DOHH2 (cell line): ENCODE results near the gene GP5.

ENCODE experiments used
- H3F3A ChIP-seq: fragments of 200-600 bp; sonication (generic), shearing (Covaris generic); 2 replicates; pipeline ENCODE4 v1.6.0; 2016; ENCODE audit warnings: antibody characterized with exemption, mild to moderate bottlenecking; ENCODE audit not compliant: control insufficient read depth, insufficient read depth
- H3K27ac ChIP-seq: fragments of 200-600 bp; sonication (generic); 2 replicates; pipeline ENCODE4 v1.5.1; 2014; ENCODE audit warnings: low read depth, mild to moderate bottlenecking, low read length, moderate library complexity
- H3K27me3 ChIP-seq: fragments of 200-600 bp; sonication (generic); 2 replicates; pipeline ENCODE4 v1.6.1; 2014; ENCODE audit warnings: mild to moderate bottlenecking, low read length, mixed read lengths; ENCODE audit not compliant: control insufficient read depth
- H3K36me3 ChIP-seq: fragments of 200-600 bp; sonication (generic); 2 replicates; pipeline ENCODE4 v1.6.1; 2014; ENCODE audit warnings: mild to moderate bottlenecking, low read length, moderate library complexity, mixed read lengths; ENCODE audit not compliant: control insufficient read depth
- H3K4me1 ChIP-seq: fragments of 200-600 bp; sonication (generic); 2 replicates; pipeline ENCODE4 v1.6.1; 2014; ENCODE audit warnings: mild to moderate bottlenecking, low read length, mixed read lengths; ENCODE audit not compliant: control insufficient read depth
- H3K4me2 ChIP-seq: fragments of 200-600 bp; sonication (generic); 2 replicates; pipeline ENCODE4 v1.6.0; 2014; ENCODE audit warnings: mild to moderate bottlenecking, low read length, moderate library complexity
- H3K4me3 ChIP-seq: fragments of 200-600 bp; sonication (generic); 2 replicates; pipeline ENCODE4 v1.5.1; 2014; ENCODE audit warnings: mild to moderate bottlenecking, low read length, mixed read lengths
- H3K79me2 ChIP-seq: fragments of 200-600 bp; sonication (generic); 2 replicates; pipeline ENCODE4 v1.6.1; 2014; ENCODE audit warnings: mild to moderate bottlenecking, low read length, mixed read lengths; ENCODE audit not compliant: control insufficient read depth
- H3K9me2 ChIP-seq: fragments of 200-600 bp; sonication (generic); replicated peaks from 2 replicates; pipeline ENCODE4 v1.6.1; 2014; ENCODE audit warnings: mild to moderate bottlenecking, low read length, mixed read lengths; ENCODE audit not compliant: control insufficient read depth
- H3K9me3 ChIP-seq: fragments of 200-600 bp; sonication (generic); 2 replicates; pipeline ENCODE4 v1.6.1; 2014; ENCODE audit warnings: antibody characterized with exemption, low read length, mixed read lengths; ENCODE audit not compliant: control insufficient read depth, insufficient read depth
- H4K20me1 ChIP-seq: fragments of 200-600 bp; sonication (generic); 2 replicates; pipeline ENCODE4 v1.6.0; 2014; ENCODE audit warnings: low read depth, mild to moderate bottlenecking, antibody characterized with exemption, low read length, moderate library complexity; ENCODE audit not compliant: control insufficient read depth, insufficient read depth
- EZH2phosphoT487 ChIP-seq: fragments of 200-600 bp; sonication (generic); IDR thresholded peaks from 2 replicates; pipeline ENCODE4 v1.6.1; 2017; ENCODE audit warnings: borderline replicate concordance, mild to moderate bottlenecking, antibody characterized with exemption, low read length, moderate library complexity, mixed read lengths
- TF ChIP-seq, protein P1 (sequence below): fragments of 200-600 bp; sonication (generic); IDR thresholded peaks from one replicate; pipeline ENCODE4 v1.5.1; 2014; ENCODE audit warnings: antibody characterized with exemption, mild to moderate bottlenecking, low read depth, low read length; ENCODE audit not compliant: poor library complexity, severe bottlenecking

Gene GP5

DNA sequence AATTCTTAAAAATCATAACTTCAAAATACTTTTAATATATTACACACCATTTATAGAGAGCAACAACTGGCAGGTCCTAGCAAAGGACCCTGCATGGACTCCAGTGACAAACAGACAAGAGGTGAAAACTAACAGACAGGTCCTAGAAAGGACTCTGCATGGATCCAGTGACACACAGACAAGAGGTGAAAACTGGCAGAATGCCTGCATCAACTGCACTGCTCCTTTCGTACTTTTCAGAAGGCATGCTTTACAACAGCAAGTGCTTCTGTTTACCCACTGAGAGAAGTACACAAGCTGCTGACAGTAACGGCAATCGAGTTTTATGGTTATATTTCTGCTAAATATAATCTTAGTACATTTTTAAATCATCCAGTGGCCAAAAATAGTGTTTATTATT lies 24.3 kb upstream of the GP5 start:
- 0 out of 2 replicates have a peak, but pooled peaks cover 3% of the 10 kb centered on the region for H4K20me1 ChIP-seq
- no peaks in the 10 kb centered on the region for H3K4me1 ChIP-seq
- no peaks in the 10 kb centered on the region for H3K9me2 ChIP-seq
- H3K9me3 ChIP-seq, result no peaks in the 10 kb centered on the region
- TF ChIP-seq, protein P1, sequence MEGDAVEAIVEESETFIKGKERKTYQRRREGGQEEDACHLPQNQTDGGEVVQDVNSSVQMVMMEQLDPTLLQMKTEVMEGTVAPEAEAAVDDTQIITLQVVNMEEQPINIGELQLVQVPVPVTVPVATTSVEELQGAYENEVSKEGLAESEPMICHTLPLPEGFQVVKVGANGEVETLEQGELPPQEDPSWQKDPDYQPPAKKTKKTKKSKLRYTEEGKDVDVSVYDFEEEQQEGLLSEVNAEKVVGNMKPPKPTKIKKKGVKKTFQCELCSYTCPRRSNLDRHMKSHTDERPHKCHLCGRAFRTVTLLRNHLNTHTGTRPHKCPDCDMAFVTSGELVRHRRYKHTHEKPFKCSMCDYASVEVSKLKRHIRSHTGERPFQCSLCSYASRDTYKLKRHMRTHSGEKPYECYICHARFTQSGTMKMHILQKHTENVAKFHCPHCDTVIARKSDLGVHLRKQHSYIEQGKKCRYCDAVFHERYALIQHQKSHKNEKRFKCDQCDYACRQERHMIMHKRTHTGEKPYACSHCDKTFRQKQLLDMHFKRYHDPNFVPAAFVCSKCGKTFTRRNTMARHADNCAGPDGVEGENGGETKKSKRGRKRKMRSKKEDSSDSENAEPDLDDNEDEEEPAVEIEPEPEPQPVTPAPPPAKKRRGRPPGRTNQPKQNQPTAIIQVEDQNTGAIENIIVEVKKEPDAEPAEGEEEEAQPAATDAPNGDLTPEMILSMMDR, result no peak
- TF ChIP-seq EZH2phosphoT487, result no peak
- no peaks in the 10 kb centered on the region for H3K27me3 ChIP-seq
- no peak overlapping the region for H3K27ac ChIP-seq
- no peaks in the 10 kb centered on the region for H3K79me2 ChIP-seq
- no peaks in the 10 kb centered on the region; the same call in 1 of the 2 replicates for H3F3A ChIP-seq
- peaks cover 68% of the 10 kb centered on the region for H3K36me3 ChIP-seq
- H3K4me3 ChIP-seq, result no peak overlapping the region
- H3K4me2 ChIP-seq, result no peak overlapping the region

DNA sequence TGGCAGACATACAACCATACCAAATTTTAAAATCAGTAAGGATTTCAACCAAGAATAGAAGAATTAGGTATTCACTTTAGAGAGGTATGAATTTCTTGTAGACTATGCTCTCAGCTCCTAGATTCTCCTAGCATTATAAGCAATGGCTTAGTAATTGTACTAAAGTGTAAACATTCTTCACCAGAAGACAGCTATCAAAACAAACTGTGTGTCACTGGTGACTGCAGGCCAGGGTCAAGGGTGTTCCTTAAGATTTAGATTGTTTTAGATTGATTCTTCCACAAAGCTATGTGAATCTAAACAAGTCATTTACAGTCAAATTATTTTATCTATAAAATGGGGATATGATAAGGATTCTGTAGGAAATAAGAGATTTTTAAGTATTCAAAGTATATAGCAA lies 23.1 kb upstream of the GP5 start:
- H3K27me3 ChIP-seq, result no peaks in the 10 kb centered on the region
- no peaks in the 10 kb centered on the region; the same call in 1 of the 2 replicates for H3F3A ChIP-seq
- no peak overlapping the region for H3K4me2 ChIP-seq
- H3K4me1 ChIP-seq, result no peaks in the 10 kb centered on the region
- peaks cover 64% of the 10 kb centered on the region for H3K36me3 ChIP-seq
- H4K20me1 ChIP-seq, result 0 out of 2 replicates have a peak, but pooled peaks cover 3% of the 10 kb centered on the region
- H3K27ac ChIP-seq, result no peak overlapping the region
- no peaks in the 10 kb centered on the region for H3K79me2 ChIP-seq
- no peaks in the 10 kb centered on the region for H3K9me2 ChIP-seq
- H3K4me3 ChIP-seq, result no peak overlapping the region
- no peaks in the 10 kb centered on the region for H3K9me3 ChIP-seq
- TF ChIP-seq, protein P1, result no peak
- no peak for TF ChIP-seq EZH2phosphoT487

DNA sequence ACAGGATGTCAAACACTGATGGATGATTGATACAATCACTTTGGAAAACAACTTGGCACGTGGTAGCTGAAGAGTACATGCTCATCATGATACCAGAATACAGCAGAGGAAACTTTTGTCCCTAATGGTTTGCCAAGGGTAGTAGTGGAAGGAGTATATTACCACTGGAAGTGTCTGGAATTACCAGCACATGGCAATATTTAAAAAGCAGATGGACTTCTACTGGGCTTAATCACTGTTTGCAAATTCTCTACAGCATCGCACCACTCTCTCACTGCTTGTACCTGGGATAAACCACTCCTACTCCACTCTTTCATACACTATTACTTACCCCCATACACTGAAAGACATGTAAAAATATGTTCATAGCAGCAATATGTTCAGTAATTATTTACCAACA lies 19.6 kb upstream of the GP5 start:
- H3K4me3 ChIP-seq, result no peak overlapping the region
- no peaks in the 10 kb centered on the region for H3K4me1 ChIP-seq
- 0 out of 2 replicates have a peak, but pooled peaks cover 3% of the 10 kb centered on the region for H4K20me1 ChIP-seq
- H3K9me2 ChIP-seq, result no peaks in the 10 kb centered on the region
- H3K27ac ChIP-seq, result no peak overlapping the region
- TF ChIP-seq, protein P1, result no peak
- TF ChIP-seq EZH2phosphoT487, result no peak
- no peaks in the 10 kb centered on the region for H3F3A ChIP-seq
- peaks cover 33% of the 10 kb centered on the region for H3K36me3 ChIP-seq
- no peaks in the 10 kb centered on the region for H3K79me2 ChIP-seq
- no peak overlapping the region for H3K4me2 ChIP-seq
- H3K9me3 ChIP-seq, result no peaks in the 10 kb centered on the region
- H3K27me3 ChIP-seq, result no peaks in the 10 kb centered on the region

DNA sequence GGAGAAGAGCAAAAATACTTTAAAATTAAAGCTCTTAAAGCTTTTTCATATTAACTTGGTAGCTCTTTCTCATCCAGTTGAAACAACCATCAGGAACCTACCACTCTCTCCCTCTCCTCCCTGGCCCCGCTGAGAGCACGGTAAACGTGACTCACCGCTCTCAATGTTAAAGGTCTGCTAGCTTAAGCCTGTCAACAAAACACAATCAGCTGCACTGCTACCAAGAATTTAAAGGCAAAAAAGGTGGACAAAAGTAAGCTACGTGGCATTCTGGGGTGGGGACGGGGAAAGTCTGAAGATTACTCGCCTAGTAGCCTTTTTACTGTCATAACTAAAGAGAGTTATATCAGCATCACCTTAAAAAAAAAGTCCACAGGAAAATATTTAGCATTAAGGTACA lies 8.4 kb upstream of the GP5 start:
- Histone ChIP-seq H3K27ac (no peak overlapping the region), H3K79me2 (no peaks in the 10 kb centered on the region), H3K27me3 (no peaks in the 10 kb centered on the region), H3K4me3 (no peak overlapping the region), H4K20me1 (peaks cover 5% of the 10 kb centered on the region; the same call in 1 of the 2 replicates), H3K36me3 (peaks cover 20% of the 10 kb centered on the region), H3F3A (peaks cover 12% of the 10 kb centered on the region; the same call in 1 of the 2 replicates), H3K4me2 (no peak overlapping the region), H3K4me1 (no peaks in the 10 kb centered on the region), H3K9me2 (no peaks in the 10 kb centered on the region), H3K9me3 (no peaks in the 10 kb centered on the region)
- TF ChIP-seq EZH2phosphoT487, result no peak
- TF ChIP-seq, protein P1, result no peak
